ENCODE measurements around the gene MCF2L.

DNA sequence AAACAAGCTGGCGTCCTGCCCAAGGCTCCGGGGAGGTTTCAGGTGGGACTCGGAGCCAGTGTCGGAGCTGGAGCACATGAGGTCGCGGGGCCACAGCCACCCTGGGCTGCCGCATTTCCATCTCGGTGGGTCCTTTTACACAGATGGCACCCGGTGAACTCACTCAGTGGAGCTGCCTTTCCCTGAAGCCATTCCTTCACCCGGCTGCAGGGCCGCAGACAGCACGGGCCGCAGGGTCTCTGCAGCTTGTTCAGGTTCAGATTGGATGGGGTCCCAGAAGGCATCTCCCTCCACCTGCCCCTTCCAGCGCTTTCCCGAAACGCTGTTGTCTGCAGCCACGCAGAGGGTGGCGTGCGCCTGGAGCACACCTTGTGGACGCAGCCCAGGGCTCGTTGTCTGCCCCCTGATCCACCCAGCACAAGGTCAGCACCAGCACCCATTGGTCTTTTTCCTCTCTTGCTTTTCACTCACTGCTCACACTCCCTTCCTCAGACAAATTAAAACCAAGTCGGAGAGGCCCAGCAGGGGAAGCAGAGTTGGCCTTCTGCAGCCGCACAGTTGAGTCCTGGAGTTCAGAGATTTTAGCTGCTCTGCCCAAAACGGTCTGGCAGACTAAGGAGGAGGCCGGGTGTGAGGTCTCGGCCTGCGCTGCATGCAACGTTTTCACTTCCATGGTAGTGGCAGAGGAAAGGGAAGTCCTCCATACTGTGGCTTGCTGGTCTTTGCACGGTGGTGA is 18.1 kb downstream of the MCF2L start:
- TF ChIP-seq POLR2A (IDR thresholded peaks at IDR 0.05; ENCODE audit: low read depth, low read length) (no peak), TAF1 (IDR thresholded peaks at IDR 0.05; ENCODE audit: low read depth, low read length) (no peak), POLR2AphosphoS5 (IDR thresholded peaks at IDR 0.05; ENCODE audit: low read depth, low read length) (no peak), SPI1 (IDR thresholded peaks at IDR 0.05; ENCODE audit: low read depth, low read length) (no peak), PAX5 (IDR thresholded peaks at IDR 0.05; ENCODE audit: insufficient read depth, low read length, severe bottlenecking) (no peak)

Measured in GM12891 (cell line).